Stimulated activated CD4-positive, alpha-beta T cell treated with anti-CD3 and anti-CD28 coated beads, TNF-alpha, amount 100 ng/mL, for 48 hours (primary cell): ENCODE measurements around the gene IL4I1.

ENCODE experiments used
- DNase-seq, 3 donors: peaks; one replicate each; pipeline ENCODE4 v3.0.0-alpha.2; 2020; ENCODE audit warnings: low read depth in 3 of 3

IL4I1 gene

GRCh38 chr19:49851456-49852259, 45.0 kb downstream of the IL4I1 start:
- no peak for DNase-seq

- peak; percentile 77 to 88 (median 82) for DNase-seq
These were observed 46.0 kb downstream of the IL4I1 start, which contains the start of gene PTOV1 for GRCh38 chr19:49850487-49851342. Gene PTOV1, plus strand, starts transcription at chr19:49851159.

GRCh38 chr19:49850221-49850486, 46.5 kb downstream of the IL4I1 start:
- no peak for DNase-seq

GRCh38 chr19:49849433-49850220, 47.1 kb downstream of the IL4I1 start:
- no peak for DNase-seq

- no peak for DNase-seq
These were observed 47.7 kb downstream of the IL4I1 start for GRCh38 chr19:49848938-49849337.

- DNase-seq = no peak
These were observed 48.7 kb downstream of the IL4I1 start for GRCh38 chr19:49847731-49848696.

- DNase-seq = no peak
These were observed 50.3 kb downstream of the IL4I1 start for GRCh38 chr19:49846408-49846807.

GRCh38 chr19:49845414-49845813, 51.3 kb downstream of the IL4I1 start:
- no peak for DNase-seq

GRCh38 chr19:49844138-49845095, 52.3 kb downstream of the IL4I1 start:
- DNase-seq = no peak

GRCh38 chr19:49843265-49843664, 53.4 kb downstream of the IL4I1 start:
- no peak for DNase-seq

GRCh38 chr19:49840736-49841249, 55.9 kb downstream of the IL4I1 start:
- DNase-seq = no peak

GRCh38 chr19:49840321-49840720, 56.4 kb downstream of the IL4I1 start:
- no peak for DNase-seq

GRCh38 chr19:49839713-49840112, 57.0 kb downstream of the IL4I1 start:
- no peak for DNase-seq
